ACC112 (cell line): ENCODE results near the gene HK2.
"Not testable (repeated sequence)": the region's sequence is repeated elsewhere in the genome, so short reads cannot be mapped to it uniquely, and the experiment has no call there.

Experiments
- H2AFZ ChIP-seq: fragments of 200-600 bp; sonication (generic); one replicate; pipeline ENCODE4 v1.6.0; 2017; ENCODE audit warnings: antibody characterized with exemption, low read length; ENCODE audit not compliant: unreplicated experiment
- H3K27ac ChIP-seq: fragments of 200-600 bp; sonication (generic); 2 replicates; pipeline ENCODE4 v1.5.1; 2014; ENCODE audit warnings: low read depth, mild to moderate bottlenecking, antibody characterized with exemption, low read length, moderate library complexity
- H3K27me3 ChIP-seq: fragments of 200-600 bp; sonication (generic); 2 replicates; pipeline ENCODE4 v1.6.1; 2014; ENCODE audit warnings: mild to moderate bottlenecking, antibody characterized with exemption, low read length, moderate library complexity, mixed read lengths; ENCODE audit not compliant: insufficient read depth
- H3K36me3 ChIP-seq: fragments of 200-600 bp; sonication (generic); 2 replicates; pipeline ENCODE4 v1.6.1; 2016; ENCODE audit warnings: mild to moderate bottlenecking, antibody characterized with exemption, low read length, moderate library complexity, mixed read lengths; ENCODE audit not compliant: insufficient read depth
- H3K4me1 ChIP-seq: fragments of 200-600 bp; sonication (generic); one replicate; pipeline ENCODE4 v1.6.1; 2016; ENCODE audit warnings: low read length, mixed read lengths; ENCODE audit not compliant: insufficient read depth, unreplicated experiment, control insufficient read depth
- H3K4me3 ChIP-seq: fragments of 200-600 bp; sonication (generic); 2 replicates; pipeline ENCODE4 v1.5.1; 2014; ENCODE audit warnings: mild to moderate bottlenecking, low read depth, low read length
- H3K79me2 ChIP-seq: fragments of 200-600 bp; sonication (generic); one replicate; pipeline ENCODE4 v1.6.0; 2016; ENCODE audit warnings: low read length; ENCODE audit not compliant: control insufficient read depth, unreplicated experiment, insufficient read depth

HK2 gene

DNA sequence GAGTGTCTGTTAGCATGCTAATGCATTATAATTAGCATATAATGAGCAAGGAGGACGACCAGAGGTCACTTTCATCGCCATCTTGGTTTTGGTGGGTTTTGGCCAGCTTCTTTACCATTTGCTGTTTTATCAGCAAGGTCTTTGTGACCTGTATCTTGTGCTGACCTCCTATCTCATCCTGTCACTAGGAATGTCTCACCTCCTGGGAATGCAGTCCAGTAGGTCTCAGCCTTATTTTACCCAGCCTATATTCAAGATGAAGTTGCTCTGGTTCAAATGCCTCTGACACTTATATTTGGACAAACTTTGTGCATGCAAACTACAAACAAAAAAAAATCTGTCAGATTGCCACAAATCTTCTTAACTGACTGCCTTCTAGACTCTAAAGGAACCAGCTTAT is 66.3 kb downstream of the HK2 start:
- not testable (repeated sequence) for H3K27me3 ChIP-seq, H3K79me2 ChIP-seq, H2AFZ ChIP-seq, H3K4me3 ChIP-seq, H3K27ac ChIP-seq, H3K4me1 ChIP-seq
- H3K36me3 ChIP-seq = peaks cover 18% of the 10 kb centered on the region

DNA sequence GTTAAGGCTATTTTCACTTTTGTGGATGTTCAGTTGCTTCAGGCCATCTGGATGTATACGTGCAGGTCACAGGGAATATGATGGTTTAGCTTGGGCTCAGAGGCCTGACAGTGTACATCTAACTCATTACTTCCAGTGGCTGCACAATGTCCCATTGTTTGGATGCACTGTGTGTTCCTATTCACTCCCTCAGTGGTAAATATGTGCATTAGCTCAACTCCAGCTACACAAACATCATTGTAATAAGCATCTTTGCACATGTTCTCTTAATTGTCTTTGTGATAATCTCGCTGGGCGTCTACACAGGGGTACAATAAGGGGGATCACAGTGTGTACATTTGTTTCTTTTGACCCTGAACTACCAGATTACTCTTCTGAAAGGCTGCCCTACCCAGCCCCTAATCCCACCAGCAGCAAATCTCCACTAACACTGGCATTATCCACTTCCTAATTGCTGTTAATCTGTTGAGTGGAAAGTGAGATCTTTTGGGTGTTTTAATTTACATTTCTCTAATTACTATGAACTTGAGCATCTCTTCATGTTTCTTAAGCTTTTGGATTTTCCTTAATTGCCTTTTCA is 68.4 kb downstream of the HK2 start:
- H3K4me3 ChIP-seq = no peak overlapping the region
- H3K36me3 ChIP-seq = no peaks in the 10 kb centered on the region; the same call in 1 of the 2 replicates
- no peaks in the 10 kb centered on the region for H3K79me2 ChIP-seq
- no peak overlapping the region for H3K27ac ChIP-seq
- no peak overlapping the region for H2AFZ ChIP-seq
- no peaks in the 10 kb centered on the region for H3K27me3 ChIP-seq
- no peaks in the 10 kb centered on the region for H3K4me1 ChIP-seq

DNA sequence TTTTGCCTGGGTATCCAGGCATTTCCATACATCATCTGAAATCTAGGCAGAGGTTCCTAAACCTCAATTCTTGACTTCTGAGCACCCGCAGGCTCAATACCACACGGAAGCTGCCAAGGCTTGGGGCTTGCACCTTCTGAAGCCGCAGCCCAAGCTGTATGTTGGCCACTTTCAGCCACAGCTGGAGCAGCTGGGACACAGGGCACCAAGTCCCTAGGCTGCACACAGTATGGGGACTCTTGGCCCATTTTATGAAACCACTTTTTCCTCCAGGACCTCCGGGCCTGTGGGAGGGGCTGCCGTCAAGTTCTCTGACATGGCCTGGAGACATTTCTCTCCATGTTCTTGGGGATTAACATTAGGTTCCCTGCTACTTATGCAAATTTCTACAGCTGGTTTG is 72.5 kb downstream of the HK2 start:
- H3K36me3 ChIP-seq = no peaks in the 10 kb centered on the region
- no peak overlapping the region for H3K27ac ChIP-seq
- no peak overlapping the region for H2AFZ ChIP-seq
- H3K27me3 ChIP-seq = no peaks in the 10 kb centered on the region
- no peaks in the 10 kb centered on the region for H3K4me1 ChIP-seq
- no peaks in the 10 kb centered on the region for H3K79me2 ChIP-seq
- no peak overlapping the region for H3K4me3 ChIP-seq

DNA sequence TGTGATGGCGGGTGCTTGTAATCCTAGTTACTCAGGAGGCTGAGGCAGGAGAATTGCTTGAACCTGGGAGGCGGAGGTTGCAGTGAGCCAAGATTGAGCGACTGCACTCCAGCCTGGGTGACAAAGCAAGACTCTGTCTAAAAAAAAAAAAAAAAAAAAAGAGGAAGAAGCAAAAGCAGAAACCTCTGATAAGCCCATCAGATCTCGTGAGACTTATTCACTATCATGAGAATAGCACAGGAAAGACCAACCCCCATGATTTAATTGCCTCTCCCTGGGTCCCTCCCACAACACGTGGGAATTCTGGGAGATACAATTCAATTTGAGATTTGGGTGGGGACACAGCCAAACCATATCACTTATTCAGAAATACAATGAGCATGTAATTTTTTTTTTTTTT is 73.6 kb downstream of the HK2 start:
- H3K4me1 ChIP-seq, H3K27me3 ChIP-seq, H3K36me3 ChIP-seq, H3K27ac ChIP-seq, H2AFZ ChIP-seq, H3K79me2 ChIP-seq, H3K4me3 ChIP-seq: not testable (repeated sequence)

DNA sequence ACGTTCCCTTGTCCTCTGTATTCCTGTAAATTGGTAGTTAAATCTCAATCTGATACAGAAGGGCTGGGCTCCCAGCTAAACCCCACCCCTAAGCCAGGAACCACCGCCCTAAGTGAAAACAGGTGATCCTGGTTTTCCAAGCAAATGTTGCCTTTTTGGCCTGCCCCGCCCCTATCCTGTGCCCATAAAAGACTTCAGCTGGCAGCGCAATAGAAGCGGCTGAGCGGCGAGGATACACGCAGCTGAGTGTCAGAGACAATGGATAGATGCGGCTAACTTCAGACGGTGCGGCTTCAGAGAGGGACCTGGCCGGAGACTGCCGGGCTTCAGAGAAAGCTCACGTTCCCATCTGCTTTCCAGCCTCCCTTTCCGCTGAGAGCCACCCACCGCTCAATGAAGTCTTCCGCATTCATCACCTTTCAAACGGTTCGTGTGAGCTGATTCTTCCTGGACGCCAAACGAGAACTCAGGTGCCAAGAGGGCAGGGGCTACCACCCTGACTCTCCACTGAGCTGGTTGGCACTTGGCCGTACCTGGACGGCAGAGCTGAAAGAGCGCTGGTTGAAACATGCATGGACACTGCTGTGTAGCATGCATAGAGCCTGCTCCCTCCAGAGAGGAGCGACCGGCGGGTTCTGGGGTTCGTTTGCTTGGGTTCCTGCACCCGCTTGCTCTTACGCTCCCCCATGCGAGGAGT is 75.0 kb downstream of the HK2 start:
- no peaks in the 10 kb centered on the region for H3K27me3 ChIP-seq
- H3K79me2 ChIP-seq = no peaks in the 10 kb centered on the region
- H3K27ac ChIP-seq = no peak overlapping the region
- no peak overlapping the region for H2AFZ ChIP-seq
- 0 out of 2 replicates have a peak overlapping the region, but pooled peaks have one; percentile 3 for H3K4me3 ChIP-seq
- no peaks in the 10 kb centered on the region for H3K36me3 ChIP-seq
- H3K4me1 ChIP-seq = no peaks in the 10 kb centered on the region

DNA sequence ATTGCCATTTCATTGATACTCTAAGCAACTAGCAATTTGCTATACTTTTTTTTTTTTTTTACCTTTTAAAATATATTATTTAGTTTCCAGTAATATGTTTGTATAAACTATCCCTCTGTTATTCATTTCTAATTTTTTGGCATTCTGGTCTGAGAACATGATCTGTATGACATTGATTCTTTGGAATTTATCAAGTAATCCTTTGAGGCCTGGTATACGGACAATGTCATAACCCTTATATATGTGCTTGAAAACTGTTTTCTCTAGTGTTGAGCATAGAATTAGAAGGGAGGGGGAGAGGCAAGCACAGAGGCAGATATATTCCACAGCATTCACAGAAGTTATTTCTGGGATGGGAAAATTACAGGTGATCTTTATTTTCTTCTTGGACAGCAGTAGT is 76.3 kb downstream of the HK2 start:
- Histone ChIP-seq H3K4me3 (no peak overlapping the region), H3K36me3 (no peaks in the 10 kb centered on the region), H3K27ac (no peak overlapping the region), H3K27me3 (no peaks in the 10 kb centered on the region), H3K79me2 (no peaks in the 10 kb centered on the region), H3K4me1 (no peaks in the 10 kb centered on the region), H2AFZ (no peak overlapping the region)

DNA sequence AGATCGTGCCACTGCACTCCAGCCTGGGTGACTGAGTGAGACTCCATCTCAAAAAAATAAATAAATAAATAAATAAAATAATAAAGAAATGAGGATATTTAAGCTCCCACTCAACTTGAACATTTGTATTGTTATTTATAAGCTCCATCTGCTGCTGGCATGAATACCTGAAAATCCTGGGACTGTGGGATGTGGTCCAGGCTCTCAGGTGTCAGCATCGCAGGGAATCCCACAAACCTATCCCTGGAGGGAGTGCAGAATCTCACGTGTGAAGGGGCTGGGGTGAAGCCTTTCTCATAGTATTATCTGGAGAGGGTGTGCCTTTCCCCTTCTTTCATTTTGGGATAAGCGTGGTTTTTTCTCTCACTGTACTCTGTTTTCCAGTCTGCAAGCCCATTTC is 77.1 kb downstream of the HK2 start:
- H3K4me1 ChIP-seq = peaks cover 6% of the 10 kb centered on the region

DNA sequence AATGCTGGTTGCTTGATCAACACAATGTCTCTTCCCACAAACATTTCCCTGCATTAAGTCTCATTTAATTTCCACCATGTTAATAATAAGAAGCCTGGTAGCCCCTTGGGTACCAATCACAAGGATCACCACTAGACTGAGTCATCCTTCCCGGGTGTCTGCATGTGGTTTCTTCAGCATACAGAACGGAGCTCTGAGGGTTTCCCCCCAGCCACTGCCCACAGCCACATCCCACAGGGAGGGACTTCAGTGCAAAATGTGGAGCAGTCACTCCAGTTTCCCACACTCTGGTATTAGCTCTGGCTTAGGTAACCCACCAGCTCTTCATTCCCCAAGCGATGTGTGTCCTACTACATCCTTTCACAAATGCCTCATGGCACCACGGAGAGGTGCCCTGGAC is 81.8 kb downstream of the HK2 start:
- no peaks in the 10 kb centered on the region for H3K36me3 ChIP-seq
- H3K4me3 ChIP-seq = no peak overlapping the region
- no peak overlapping the region for H3K27ac ChIP-seq
- H3K79me2 ChIP-seq = no peaks in the 10 kb centered on the region
- no peak overlapping the region for H2AFZ ChIP-seq
- peaks cover 17% of the 10 kb centered on the region for H3K4me1 ChIP-seq
- no peaks in the 10 kb centered on the region for H3K27me3 ChIP-seq

More for the DNA sequence above, 77.1 kb downstream of the HK2 start:
- no peak overlapping the region for H2AFZ ChIP-seq
- no peak overlapping the region for H3K27ac ChIP-seq
- no peaks in the 10 kb centered on the region for H3K36me3 ChIP-seq
- no peaks in the 10 kb centered on the region for H3K27me3 ChIP-seq
- H3K4me3 ChIP-seq = no peak overlapping the region
- H3K79me2 ChIP-seq = no peaks in the 10 kb centered on the region

DNA sequence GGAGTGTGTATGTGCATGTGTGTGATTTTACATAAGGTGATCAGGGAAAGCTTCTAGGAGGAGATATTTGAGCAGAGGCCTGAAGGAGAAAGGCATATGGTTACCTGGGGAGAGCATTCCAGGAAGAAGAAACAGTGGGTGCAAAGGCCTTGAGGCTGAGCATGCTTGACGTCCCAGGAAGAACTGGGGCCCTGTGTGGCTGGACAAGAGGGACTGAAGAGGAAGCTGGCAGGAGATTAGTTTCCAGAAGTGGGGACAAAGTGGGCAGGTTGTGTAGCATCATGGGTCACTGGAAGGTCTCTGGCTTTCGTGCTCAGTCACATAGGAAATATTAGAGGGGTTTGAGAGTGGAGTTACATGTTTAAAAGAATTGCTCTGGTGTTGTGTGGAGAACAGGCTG is 82.5 kb downstream of the HK2 start:
- Histone ChIP-seq H3K4me3 (no peak overlapping the region), H3K27me3 (no peaks in the 10 kb centered on the region), H3K36me3 (no peaks in the 10 kb centered on the region), H3K4me1 (peaks cover 17% of the 10 kb centered on the region), H3K27ac (no peak overlapping the region), H3K79me2 (no peaks in the 10 kb centered on the region), H2AFZ (no peak overlapping the region)

DNA sequence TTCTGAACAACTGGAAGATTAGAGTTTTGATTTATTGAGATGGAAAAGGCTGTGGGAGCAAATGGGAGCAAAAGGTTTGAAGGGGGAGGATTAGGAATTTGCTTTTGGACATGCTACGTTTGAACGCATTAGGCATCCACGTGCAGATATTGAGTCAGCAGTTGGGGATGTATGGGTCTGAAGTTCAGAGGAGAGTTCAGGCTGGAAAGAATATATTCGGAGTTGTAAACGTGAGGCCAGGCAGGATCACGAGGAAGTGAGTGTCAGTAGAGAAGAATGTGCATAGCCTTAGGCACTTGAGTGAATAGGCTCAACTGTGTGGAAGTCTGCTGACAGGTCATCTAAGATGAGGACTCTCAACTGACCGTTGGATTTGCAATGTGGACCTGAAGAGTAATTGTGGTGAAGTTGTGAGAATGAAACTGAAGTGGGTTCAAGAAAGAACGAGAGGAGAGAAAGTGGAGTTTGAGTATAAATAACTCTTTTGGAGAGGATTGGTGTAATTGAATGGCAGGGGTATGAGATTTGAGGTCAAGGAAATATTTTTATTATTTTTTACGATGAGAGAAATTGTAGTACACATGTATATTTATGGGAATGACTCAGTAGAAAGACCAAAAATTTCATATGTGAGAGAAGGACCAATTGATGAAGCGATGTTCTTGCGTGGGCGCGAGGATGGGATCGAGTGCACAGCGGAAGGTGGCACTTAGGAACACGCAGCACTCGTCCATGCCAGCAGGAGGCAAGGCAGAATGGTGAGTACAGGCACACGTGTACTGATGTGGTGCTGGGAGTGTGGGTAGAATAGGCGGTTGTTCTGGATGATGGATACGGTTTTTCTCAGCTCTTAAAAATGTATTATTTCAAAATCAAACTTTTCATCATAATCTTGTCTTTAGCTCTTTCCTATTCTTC is 84.0 kb downstream of the HK2 start:
- Histone ChIP-seq H3K27ac (no peak overlapping the region), H3K36me3 (no peaks in the 10 kb centered on the region), H3K4me1 (peaks cover 24% of the 10 kb centered on the region), H3K27me3 (no peaks in the 10 kb centered on the region), H2AFZ (no peak overlapping the region), H3K4me3 (no peak overlapping the region), H3K79me2 (no peaks in the 10 kb centered on the region)
